Gastrocnemius medialis (tissue), 4 donors: ENCODE results near the gene LYSMD4.

Experiments
- POLR2A ChIP-seq, 2 donors: fragments of 450-650 bp; IDR thresholded peaks; one replicate each; pipeline ENCODE4 v1.6.1; 2017; ENCODE audit warnings: antibody characterized with exemption in 2 of 2, mild to moderate bottlenecking in 2 of 2, moderate library complexity in 2 of 2
- TF ChIP-seq, protein P1 (sequence below), 5 experiments: fragments of 450-650 bp in 3 of 5; fragments of 200-600 bp in 2 of 5; sonication (generic) in 2 of 5; IDR thresholded peaks in 4 of 5; conservative IDR thresholded peaks in 1 of 5; 1 replicate in 4 of 5; 2 replicates in 1 of 5; pipeline ENCODE4 v1.5.1; 2016 to 2019; ENCODE audit warnings: antibody characterized with exemption in 5 of 5, mild to moderate bottlenecking in 3 of 5, moderate library complexity in 3 of 5

GRCh38 chr15:99734575-99734974 is 1.3 kb upstream of the LYSMD4 start:
- TF ChIP-seq, protein P1, sequence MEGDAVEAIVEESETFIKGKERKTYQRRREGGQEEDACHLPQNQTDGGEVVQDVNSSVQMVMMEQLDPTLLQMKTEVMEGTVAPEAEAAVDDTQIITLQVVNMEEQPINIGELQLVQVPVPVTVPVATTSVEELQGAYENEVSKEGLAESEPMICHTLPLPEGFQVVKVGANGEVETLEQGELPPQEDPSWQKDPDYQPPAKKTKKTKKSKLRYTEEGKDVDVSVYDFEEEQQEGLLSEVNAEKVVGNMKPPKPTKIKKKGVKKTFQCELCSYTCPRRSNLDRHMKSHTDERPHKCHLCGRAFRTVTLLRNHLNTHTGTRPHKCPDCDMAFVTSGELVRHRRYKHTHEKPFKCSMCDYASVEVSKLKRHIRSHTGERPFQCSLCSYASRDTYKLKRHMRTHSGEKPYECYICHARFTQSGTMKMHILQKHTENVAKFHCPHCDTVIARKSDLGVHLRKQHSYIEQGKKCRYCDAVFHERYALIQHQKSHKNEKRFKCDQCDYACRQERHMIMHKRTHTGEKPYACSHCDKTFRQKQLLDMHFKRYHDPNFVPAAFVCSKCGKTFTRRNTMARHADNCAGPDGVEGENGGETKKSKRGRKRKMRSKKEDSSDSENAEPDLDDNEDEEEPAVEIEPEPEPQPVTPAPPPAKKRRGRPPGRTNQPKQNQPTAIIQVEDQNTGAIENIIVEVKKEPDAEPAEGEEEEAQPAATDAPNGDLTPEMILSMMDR (IDR thresholded peaks at IDR 0.05 in 4 of 5, conservative IDR thresholded peaks at IDR 0.05 in 1 of 5) = no peak
- TF ChIP-seq POLR2A (IDR thresholded peaks at IDR 0.05) = no peak
